GM21447 (cell line): ENCODE measurements around the gene TCERG1L.

Experiments used
- ATAC-seq: cut with Tn5 transposase; IDR thresholded peaks from one replicate; pipeline ENCODE4 v1.9.1; 2021; ENCODE audit not compliant: unreplicated experiment

TCERG1L gene

DNA sequence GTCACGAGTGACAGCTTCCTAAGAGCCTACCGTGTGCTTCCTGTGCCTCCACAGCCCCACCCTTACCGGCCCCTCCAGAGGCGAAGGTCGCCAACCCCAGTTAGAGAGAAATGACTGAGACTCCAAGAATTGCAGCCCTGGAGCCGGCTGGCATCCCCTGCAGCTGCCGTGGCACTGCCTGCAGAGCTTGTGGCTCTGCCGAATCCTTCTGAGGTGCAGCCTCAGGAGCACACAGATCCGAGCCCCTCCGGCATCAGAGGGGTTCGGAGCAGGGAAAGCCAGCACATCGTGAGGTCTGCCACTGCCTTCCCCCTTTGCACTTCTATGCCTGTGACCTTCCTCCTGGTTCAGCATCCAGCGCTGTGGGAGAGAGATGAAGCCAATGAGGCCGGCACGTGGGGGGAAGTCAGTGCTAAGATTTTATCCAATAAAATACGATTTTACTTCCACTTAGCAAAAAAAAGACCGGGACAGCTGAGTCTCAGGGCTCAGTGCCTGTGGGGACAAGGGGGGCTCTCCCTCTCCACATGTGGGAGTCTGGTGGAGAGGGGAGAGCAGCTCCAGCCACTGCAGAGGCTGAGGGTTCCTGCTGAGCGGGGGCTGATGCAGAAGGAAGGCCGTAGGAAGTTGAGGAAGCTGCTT is 80.1 kb downstream of the TCERG1L start:
- ATAC-seq: no peak

DNA sequence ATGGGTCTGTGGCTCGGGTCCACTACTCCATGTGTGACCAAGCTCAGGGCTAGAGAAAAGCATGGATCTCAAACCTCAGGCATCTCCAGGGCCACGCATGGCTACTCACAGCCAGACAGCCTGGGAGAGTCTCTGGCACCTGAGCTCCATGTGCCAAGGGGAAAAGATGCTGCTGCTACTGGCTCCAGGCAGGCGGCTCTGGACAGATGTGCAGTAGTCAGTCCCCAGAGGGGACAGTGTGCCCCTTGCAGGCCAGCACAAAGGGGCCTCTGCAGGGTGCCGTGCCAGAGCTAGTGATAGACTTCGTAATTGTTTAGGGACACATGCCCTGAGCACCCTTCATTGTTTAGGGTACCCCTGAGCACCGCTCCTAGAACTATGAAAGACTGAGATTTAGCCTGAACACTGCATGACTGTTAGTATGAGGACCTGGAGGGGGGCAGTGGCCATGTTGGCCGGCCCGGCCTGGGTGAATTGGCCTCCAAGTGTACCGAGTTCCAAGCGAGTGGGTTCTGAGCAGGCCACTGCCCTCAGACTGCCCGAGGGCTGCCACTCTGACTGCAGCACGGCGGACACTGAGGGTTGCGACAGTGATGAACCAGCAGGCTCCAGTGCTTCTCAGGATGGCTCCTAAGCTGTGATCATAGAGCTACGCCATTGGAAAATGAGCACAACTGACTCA is 80.7 kb downstream of the TCERG1L start:
- no peak for ATAC-seq

DNA sequence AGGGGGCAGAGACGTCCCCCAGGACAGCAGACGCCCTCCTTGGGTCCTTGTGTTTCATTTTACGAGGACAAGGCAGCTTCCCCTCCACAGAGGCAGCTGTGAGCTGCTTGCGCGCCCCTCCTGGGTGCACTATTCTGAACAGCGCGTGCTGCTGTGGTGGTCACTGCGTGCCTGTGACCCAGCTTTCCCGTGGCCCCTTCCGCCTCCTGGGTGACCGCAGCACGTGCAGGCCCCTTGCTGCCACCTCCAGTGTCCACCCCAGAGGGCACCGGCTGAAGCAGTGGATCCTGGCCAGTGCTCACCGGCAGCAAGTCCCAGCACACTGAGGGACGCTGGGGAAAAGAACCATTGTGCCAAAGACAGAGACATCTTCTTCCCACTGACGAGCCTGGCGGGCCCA is 81.4 kb downstream of the TCERG1L start:
- no peak for ATAC-seq

DNA sequence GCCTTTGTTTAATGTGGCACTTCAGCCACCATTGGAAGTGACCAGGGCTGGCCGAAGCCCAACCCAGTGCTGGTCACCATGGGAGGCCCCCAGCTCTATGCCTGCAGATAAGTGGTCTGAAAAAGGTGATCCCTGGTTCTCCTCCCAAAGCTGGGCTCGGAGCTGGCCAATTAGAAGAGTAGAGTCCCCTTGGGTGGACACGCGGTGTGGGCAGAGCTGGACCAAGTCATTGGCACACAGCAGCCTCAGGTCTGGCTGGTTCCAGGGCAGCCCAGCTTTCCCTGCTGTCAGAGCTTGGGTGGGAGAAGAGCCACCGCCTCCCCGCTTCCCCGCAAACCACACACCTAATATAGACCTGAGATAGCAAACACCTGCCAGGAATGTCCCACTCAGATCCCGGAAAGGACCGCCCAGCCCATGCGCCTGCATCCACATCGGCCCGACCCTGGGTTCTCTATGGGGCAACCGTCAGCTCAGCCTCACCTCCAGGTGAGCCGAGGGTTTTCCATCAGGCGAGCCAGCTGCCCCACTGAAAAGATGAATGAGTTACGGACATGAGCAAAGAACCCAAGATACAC is 84.3 kb downstream of the TCERG1L start:
- no peak for ATAC-seq

DNA sequence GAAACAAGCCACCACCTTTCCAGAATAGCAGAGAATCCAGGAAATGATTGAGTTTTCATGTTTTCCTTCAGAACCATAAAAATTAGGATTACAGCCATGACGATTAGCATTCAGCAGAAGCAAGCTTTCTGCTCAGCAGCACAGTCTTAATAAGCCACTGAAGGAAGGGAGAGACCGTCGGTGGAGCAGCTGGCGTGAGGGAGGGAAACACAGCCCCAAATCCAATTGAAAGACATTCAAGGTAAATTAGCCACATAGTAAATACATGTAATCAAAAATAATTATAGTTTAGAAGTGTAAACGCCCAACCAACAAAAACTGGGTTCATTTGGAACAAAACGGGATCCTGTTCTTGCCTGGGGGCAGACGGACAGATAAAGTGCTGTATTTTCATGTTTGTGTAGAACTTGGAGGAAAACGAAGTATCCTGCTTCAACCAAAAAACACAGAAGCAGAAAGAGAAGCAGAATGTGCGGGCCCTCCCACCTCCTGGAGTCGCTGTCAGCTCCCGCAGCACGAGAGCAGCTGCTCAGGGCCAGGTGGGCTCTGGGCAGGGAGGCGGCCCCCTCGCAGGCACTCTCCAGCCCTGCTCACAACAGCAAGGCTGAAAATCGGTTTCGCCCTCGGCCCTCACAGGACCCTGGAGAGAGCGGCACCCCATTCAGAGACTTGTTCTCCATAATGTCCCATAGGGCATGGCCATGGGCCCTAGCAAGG is 84.9 kb downstream of the TCERG1L start:
- no peak for ATAC-seq

DNA sequence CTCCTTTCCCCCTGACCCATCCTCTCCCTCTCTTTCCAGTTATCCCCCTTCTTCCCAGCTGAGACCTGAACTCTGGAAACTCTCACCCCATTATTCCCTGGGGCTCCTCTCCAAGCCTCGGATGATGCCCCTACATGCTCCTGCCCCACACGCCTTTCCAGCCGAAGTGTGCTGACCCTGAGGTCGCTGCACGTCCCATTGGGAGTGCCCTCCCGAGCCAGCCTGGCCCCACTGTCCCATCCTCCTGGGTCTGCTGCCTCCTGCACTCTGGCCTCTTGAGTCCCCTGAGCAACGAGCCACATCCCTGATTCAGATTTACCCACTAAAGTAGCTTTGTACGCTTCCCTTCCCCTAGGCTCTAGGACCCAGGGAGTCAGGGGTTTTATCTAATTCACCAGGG is 87.4 kb downstream of the TCERG1L start:
- no peak for ATAC-seq

DNA sequence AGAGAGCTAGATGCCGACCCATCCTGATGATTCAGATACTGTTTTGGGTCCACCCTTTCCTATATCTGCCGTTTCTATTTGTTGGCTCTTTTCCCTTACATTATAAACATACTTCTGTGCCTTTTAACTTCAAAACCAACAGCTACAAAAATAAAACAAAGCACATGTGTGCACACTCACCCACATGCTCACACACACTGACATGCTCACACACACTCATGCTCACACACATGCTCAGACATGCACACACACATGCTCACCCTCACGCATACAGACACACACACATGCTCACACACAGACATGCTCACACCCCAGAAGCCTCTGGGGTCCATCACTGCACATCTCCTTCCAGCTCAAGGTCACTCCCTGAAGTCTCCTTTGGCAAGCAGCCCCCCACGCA is 88.1 kb downstream of the TCERG1L start:
- no peak for ATAC-seq

DNA sequence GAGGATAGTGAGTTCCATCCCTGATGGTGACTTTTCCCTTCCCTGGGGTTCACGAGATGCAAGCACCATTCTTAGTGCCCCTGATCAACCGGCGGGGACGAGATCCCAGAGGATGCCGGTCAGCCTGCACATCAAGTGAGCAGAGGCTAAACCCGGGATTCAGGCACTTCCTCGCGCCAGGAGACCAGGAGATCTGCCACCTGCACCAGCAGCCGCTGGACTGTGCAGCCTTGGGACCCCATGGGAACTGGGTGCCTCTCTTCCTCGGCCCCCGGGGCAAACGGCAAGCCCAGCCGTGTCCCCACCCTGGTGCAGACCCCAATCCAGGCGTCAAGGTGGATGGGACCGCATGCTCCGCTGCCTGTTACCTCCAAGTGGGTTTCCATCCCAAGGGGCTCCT is 88.5 kb downstream of the TCERG1L start:
- no peak for ATAC-seq

DNA sequence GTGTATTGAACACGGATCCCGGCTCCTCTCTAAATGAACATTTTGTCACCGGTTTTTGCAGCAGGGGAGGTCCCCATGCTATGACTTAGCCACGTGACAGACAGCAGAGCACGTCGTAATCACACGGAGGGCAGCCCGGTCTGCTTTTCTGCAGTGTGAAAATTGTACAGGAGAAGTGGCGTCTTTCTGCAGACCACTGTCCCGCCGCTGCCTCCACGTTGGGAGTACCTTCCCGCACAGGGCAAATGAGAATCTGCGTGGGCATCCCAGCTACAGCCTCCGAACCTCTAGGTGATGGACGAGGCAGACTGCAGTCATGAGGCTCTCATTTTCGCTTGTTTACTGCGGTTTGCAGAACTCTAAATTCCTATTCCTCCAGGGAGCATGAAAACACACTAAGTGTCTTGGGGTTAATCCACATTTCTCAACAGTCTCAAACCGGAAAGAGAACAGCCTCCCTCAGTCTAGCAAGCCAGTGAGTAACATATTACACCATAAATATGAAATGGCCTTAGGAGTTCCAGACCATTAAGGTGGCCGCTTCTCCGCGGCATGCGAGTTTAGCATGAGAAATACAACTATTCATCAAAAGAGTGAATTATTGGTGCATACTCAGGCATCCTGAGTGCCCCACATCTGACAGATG is 89.8 kb downstream of the TCERG1L start:
- no peak for ATAC-seq

DNA sequence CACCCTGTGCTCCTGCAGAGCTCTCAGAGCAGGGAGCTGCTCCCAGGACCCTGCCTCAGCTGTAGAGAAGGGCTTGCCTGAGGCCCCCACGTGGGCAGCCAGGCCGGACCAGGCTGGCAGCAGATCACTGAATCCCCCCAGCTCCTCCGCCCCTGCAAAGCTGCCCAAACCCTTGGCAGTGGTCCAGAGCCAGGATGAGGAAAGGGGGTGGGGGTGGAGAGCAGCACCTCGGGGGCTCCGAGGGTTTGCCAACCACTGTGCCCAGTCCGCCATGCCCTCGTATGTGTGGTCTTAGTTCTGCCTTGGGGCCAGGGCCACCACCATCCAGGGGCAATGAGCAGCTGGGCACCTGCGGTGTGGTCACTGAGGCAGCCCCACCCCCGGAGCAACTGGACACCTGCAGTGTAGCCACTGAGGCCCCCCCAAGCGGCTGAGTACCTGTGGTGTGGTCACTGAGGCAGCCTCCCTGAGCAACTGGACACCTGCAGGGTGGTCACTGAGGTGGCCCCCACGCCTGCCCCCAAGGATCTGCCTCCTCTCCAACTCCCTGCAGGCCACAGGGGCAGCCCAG is 90.8 kb downstream of the TCERG1L start:
- ATAC-seq: no peak

DNA sequence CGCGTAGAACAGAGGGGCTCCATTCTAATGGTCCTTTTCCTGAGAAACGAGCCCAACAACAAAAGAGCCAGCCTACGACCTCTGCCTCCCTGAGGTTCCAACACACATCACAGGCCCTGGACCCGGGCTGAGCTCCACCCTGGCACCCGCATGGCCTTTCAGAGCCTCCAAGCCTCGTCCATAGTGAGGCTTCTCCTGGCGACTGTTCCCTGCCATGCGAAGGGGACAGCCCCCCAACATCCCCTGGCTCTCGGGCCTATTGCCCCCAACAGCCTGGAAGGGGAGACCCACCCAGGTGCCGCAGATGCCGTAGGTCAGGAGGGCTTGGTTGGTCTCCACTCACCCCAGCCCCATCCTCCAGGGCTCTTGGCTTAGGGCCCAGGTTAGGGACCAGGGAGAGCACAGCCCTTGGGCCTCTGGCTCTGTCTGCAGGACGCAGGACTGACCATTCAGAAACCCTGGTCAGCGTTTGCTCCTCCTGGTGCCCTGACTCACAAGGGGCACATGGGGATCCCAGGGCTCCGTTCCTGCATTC is 91.5 kb downstream of the TCERG1L start:
- no peak for ATAC-seq

DNA sequence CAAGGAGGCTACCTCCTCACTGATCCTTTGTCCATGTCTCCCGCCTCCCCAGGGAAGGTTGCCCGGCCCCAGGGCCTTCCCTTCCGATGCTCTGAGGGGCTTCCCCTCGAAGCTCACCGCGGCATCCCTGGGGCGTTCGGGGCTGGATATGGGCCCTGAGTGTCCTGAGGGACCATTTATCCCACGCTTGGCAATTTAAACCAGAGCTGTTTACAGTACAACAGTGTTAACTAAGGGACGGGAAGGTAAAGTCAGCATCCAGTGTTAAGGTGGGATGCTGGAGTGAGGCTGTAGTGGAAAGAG is 92.0 kb downstream of the TCERG1L start:
- ATAC-seq: no peak

DNA sequence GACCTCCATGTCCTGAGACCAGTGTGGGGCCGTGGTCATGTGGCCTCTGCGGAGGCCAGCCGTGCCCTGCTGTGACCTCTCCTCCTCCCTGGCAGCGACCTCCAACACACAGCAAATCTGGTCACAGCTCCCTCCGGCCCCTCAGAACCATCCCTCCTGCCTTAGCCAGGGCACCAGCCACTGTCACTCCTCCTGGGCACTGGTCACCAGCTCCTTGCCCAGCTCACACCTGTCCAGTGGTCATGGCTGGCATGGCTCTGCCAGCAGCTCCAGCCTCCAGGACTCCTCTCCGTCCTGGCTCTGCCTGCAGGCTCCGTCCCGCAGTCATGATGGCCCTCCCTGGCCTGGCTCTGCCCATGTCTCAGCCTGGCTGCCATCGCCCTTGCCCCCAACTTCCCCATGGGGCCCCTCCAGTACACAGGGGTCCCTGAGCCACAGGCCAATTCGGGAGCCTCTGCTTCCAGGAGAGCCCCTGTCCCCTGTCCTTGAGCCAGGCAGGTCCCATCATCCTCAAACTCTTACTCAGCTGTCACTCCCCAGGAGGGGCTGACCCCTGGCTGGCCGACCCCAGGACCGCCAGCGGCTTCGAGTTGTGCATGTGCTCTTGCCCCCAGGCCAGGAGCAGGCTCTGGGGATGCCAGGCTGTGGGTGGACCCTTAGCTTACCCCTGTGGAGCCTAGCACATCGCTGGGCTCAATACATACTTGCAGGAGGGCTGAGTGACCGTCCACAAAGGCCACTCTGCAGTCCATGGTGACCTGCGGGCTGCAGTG is 92.5 kb downstream of the TCERG1L start:
- ATAC-seq: no peak

DNA sequence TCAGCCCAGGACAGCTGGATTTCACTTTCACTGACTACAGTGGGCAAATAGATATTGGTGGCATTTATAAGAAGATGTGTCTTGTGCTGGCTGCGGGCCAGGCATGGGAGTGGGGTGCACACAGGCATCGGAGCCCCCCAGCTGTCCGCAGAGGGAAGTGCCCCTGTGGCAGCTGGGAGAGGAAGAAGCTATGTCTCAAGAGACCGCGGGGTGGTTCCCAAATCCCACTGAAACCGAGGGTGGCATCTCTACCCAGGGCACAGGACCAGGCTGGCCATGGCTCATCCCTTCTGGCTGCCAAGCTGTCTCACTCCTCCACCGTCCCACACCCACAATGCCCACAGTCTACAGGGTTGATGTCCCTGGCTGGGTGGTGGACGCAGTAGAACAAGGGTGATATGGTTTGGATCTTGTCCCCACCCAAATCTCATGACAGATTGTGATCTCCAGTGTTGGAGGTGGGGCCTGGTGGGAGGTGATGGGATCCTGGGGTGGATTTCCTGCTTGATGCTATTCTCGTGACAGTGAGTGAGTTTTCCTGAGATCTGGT is 94.8 kb downstream of the TCERG1L start:
- ATAC-seq: no peak

DNA sequence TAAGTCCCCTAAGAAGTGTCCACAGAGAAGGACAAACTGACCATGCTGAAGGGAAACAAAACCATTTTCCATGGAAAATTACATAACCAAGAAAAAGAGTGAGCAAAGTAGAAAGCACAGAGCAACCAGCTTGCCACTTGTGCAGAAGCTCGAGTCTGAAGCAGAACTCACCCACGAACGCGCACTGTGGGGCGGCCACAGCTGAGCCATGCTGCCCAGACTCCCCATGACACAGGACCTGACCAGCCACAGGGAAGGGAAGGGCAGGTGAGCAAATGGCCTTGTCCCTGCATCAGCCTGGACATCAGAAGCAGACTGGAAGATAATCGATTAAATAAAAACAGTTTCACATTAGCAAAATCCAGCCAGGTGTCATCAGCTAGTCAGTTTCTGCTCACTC is 95.7 kb downstream of the TCERG1L start:
- ATAC-seq: no peak

DNA sequence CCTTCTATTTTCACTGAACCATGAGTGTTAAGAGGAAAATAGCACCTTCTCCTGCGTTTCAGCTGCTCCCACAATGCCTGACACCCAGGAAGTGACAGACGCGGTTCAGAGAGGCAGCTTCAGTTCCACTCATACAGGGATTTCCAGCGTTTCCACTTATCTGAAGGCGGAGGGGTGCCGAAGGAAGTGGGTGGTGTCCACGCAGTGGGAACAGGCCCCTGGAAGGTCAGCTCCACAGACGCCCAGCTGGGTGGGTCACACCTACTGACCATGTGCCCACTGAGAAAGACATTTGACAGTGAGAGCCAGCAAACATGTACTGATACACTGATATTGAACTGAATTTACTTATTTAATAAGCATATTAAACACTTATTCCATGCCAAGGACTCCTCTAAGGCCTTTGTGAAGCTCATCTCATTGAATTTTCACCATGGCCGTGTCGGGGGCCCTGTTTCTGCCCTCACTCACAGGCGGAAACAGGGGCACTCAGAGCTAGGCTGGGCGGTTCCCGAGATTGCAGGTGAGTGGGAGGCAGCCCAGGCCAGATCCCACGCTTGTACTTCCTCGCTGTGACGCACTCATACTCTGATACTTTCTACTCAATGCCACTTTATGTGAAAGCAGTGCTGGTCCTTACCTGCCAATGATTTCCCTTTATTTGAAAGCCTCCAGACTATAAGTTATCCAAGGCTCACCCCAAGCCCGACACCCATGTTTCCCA is 96.8 kb downstream of the TCERG1L start:
- no peak for ATAC-seq

DNA sequence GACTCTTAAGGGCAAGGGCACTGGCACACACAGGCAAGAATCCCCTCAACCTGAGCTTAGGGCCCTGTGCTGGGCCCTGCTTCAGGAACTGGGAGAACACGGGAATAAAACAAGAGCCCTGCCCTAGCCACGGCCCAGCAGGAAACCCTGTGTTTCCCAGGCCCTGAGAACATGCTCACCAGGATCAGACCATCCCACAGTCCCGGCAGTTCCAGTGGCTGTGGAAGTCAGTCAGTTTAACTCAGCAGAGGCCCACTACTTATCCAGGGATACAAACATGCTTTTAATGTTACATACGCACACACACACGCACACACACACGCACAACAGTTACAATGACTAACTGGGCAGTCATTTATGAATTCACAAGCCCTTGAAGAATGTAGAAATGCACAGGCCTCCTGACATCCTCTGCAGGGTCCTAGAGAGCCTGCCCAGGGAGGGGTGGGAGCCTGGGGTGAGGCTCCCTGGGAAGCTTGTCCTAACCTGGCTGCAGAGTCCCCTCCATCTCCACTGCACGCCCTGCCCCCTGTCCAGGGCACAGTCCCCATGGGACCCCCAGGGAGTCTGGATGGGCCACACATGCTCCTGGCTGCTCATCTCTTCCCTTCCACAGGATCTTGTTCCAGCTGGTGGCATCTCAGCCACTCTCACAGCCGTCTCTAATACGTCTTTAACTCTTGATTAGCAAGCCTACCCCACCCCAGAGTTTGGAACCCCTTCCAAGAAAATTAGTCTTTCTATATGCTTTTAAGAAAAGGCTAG is 97.6 kb downstream of the TCERG1L start:
- no peak for ATAC-seq

DNA sequence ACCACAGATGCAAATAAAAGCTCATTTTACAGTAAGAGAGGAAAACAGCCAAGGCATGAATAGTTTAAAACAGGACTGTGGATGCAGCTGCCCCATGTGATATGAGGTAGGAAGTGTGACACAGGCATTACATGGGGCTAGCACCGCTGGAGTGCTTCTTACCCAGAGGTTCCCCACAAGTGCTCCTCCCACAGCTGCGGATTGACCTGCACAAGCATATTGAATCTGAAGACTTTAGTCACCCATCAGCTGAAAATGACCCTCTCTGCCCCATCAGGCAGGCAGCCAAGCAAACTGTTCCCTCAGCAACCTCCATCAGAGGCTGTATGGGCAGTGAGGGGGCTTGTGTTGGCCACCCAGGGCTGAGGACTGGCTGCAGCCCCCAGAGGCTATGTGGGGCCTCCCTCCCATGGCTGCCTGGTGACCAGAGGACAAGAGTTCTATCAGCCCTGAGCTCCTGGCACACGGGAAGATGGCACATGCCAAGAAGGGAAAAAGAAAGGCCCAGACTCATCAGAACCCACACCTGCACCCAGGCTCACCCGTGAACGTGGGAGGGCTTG is 98.7 kb downstream of the TCERG1L start:
- no peak for ATAC-seq
